ENCODE results near the gene GTPBP6.
"Not testable (repeated sequence)": the region's sequence is repeated elsewhere in the genome, so short reads cannot be mapped to it uniquely, and the experiment has no call there.

GTPBP6 gene

GRCh38 chrX:264634-265455 lies 53.8 kb downstream of the GTPBP6 start:
- DNase-seq (ENCODE audit: low read depth), result no peak

DNA sequence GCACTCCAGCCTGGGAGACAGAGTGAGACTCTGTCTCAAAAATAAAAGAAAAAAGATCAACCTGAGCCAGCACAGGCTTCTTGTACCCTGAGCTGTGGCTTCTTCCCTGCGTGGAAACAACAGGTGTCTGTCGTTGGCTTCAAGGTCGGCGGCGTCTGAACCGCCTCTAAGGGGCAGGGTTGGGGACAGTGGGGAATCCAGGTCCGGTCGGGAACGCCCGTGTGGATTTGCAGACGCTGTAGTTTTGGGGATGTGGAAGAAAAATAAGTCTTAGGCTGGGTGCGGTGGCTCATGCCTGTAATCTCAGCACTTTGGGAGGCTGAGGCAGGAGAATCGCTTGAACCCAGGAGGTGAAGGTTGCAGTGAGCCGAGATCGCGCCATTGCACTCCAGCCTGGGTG lies 54.6 kb downstream of the GTPBP6 start:
- DNase-seq (ENCODE audit: low read depth), result not testable (repeated sequence)

GRCh38 chrX:262381-262909 lies 56.2 kb downstream of the GTPBP6 start:
- DNase-seq (ENCODE audit: low read depth), result no peak

- no peak for DNase-seq (ENCODE audit: low read depth)
Measured at GRCh38 chrX:261919-262352, 56.7 kb downstream of the GTPBP6 start.

DNA sequence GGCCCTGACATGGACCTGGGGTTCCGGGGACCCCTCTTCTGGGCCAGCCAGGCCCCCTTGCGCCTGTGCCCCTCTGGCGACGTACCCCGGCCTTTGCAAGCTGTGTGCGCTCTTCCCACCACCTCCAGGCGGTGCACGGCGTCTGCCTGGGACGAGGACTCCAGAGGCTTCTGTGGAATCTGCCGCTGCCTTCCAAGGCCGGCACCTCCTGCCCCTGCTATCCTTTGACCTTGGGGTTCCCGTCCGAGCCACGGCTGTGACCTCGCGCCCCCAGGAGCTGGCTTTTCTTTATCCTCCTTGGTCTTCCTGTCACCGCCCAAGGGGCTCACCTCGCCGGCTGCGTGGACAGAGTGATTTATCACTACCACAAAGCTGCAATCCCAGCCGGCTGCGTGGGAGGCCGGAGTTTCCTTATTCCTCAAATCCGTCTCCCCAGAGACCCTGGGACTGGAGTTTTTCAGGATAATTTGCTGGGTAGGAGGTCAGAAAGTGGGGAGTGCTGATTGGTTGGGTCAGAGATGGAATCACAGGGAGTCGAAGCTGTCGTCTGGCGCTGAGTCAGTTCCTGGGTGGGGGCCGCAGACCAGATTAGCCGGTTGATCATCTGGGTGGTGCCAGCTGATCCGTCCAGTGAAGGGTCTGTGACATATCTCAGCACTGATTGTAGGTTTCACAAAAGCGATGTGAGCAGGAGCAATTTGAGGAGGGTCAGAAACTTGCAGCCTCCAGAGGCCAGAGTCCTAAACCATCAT lies 57.3 kb downstream of the GTPBP6 start:
- no peak for DNase-seq (ENCODE audit: low read depth)

DNA sequence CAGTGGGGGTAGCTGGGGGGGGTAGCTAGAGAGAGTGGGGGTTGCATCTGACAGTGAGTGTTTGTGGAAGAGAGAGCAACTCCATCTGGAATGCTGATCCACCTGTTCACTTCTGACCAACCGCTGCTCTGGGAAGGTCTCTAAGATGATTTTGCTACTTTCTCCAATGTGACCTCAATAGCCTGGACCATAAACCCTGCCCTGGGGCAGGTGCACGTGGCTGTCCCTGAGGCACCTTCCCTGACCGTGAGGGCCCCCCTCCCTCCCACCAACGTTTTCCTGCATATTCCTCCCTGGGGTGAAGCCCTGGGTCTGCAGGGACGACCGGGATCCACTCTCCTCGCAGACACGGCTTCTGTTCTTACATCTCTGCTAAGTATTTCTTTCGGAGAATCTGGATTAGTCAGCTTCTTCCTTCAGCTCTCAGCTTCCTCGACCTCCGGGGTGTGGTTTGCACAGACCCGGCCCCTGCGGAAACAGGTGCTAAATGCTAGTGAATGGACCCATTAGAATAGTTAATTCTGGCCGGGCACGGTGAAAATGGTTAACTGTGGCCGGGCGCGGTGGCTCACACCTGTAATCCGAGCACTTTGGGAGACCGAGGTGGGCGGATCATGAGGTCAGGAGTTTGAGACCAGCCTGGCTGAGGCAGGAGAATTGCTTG lies 58.8 kb downstream of the GTPBP6 start:
- DNase-seq (ENCODE audit: low read depth), result no peak

DNA sequence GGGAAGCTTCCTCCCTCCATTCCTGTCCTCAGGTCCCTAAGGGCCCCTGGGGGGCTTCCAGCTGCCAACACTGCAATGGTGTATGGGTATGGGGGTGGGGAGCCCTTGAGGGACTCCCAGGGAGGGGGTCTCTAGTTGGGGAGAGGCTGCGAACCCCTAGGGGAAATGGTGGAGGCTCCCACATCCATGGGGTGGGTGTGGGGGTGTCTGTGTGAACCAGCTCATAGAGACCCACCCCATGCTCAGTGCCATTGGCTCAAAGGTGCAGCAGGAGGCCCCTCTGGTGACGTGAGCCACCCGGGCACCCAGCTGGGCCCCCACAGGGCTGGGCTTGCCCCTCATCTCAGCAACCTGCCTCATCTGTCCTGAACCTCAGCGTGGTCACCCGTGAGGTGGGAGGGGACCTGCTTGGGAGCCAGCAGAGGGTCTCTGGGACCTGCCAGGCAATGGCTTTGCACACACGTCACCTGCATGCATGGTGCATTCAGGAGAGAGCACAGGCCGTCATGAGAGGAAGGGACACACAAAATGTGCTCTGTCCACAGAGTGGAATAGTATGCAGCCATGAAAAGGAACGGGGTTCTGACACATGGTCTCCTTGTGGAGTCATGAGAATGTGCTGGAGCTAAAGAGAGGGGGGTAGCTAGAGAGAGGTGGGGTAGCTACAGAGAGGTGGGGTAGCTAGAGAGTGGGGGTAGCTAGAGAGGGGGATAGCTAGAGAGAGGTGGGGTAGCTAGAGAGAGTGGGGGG lies 60.1 kb downstream of the GTPBP6 start:
- no peak for DNase-seq (ENCODE audit: low read depth)

- DNase-seq (ENCODE audit: low read depth), result no peak
Measured at GRCh38 chrX:257681-258289, 60.8 kb downstream of the GTPBP6 start.

DNA sequence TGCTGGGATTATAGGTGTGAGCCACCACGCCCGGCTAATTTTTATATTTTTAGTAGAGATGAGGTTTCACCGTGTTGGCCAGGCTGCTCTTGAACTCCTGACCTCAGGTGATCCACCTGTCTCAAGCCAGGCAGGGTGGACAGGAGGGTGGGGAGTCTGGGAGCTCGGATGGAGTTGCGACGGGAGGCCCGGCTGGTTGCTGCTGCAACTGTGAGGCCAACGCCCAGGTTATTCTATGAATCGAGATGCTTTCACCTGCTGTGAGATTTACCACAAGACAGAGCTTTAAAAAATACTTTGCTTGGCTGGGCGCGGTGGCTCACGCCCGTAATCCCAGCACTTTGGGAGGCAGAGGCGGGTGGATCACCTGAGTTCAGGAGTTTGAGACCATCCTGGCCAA lies 61.5 kb downstream of the GTPBP6 start:
- DNase-seq (ENCODE audit: low read depth), result not testable (repeated sequence)

- DNase-seq (ENCODE audit: low read depth), result no peak
Measured at GRCh38 chrX:255923-256331, 62.7 kb downstream of the GTPBP6 start.
